OCI-LY7 (cell line): ENCODE results near the gene DACT2.

Source experiments
- EZH2phosphoT487 ChIP-seq: fragments of 200-600 bp; sonication (generic); IDR thresholded peaks from 2 replicates; pipeline ENCODE4 v1.6.1; 2018; ENCODE audit warnings: low read depth, borderline replicate concordance, mild to moderate bottlenecking, mixed run types, antibody characterized with exemption, low read length, moderate library complexity, mixed read lengths
- TF ChIP-seq, protein P1 (sequence below): fragments of 200-600 bp; sonication (generic); conservative IDR thresholded peaks from 2 replicates; pipeline ENCODE4 v1.5.1; 2014; ENCODE audit warnings: mild to moderate bottlenecking, antibody characterized with exemption, low read length, moderate library complexity, mixed read lengths

GRCh38 chr6:168290095-168290494 is 29.5 kb downstream of the DACT2 start:
- TF ChIP-seq, protein P1, sequence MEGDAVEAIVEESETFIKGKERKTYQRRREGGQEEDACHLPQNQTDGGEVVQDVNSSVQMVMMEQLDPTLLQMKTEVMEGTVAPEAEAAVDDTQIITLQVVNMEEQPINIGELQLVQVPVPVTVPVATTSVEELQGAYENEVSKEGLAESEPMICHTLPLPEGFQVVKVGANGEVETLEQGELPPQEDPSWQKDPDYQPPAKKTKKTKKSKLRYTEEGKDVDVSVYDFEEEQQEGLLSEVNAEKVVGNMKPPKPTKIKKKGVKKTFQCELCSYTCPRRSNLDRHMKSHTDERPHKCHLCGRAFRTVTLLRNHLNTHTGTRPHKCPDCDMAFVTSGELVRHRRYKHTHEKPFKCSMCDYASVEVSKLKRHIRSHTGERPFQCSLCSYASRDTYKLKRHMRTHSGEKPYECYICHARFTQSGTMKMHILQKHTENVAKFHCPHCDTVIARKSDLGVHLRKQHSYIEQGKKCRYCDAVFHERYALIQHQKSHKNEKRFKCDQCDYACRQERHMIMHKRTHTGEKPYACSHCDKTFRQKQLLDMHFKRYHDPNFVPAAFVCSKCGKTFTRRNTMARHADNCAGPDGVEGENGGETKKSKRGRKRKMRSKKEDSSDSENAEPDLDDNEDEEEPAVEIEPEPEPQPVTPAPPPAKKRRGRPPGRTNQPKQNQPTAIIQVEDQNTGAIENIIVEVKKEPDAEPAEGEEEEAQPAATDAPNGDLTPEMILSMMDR, result no peak
- TF ChIP-seq EZH2phosphoT487, result no peak
